ENCODE measurements around the gene FAM53A. TPM values are rescaled to one million over a fixed set of nuclear protein-coding genes. Genes with fewer than 3 reads are reported as not detected.

Gene FAM53A
- total and polyA plus RNA-seq, 2 donors: 0.63 to 2.9 TPM

GRCh38 chr4:1615786-1616556 lies 68.1 kb downstream of the FAM53A start:
- Histone ChIP-seq H3K4me1 (ENCODE audit: insufficient read depth) (no peaks in the 10 kb centered on the region), H3K36me3 (ENCODE audit: insufficient read depth) (no peaks in the 10 kb centered on the region), H3K4me3 (ENCODE audit: low read depth, low read length) (no peak overlapping the region), H3K27ac (ENCODE audit: low read depth) (no peak overlapping the region)
- 74% methylated on average over 22 of the region's 22 CpGs for WGBS
- DNase-seq (ENCODE audit: extremely low spot score): no peak

GRCh38 chr4:1614854-1615595 lies 69.1 kb downstream of the FAM53A start:
- DNase-seq (ENCODE audit: extremely low spot score): no peak
- H3K27ac ChIP-seq (ENCODE audit: low read depth): no peak overlapping the region

DNA sequence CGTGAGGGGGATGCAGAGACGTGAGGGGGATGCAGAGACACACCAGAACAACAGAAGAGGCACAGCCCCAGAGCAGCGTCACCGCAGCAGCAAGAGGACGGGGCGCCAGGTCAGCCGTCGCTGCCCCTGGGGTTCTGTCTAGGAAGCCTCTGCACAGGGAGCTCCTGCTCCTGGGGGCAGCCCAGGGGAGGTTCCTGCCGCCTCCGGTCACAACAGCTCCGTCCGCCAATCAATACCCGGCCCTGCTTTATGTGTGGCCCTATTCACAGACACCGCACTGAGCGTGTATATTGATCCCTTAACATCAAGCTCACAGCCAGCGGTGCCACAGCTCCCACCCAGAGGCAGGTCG lies 69.6 kb downstream of the FAM53A start:
- H3K36me3 ChIP-seq (ENCODE audit: insufficient read depth): no peaks in the 10 kb centered on the region
- H3K27ac ChIP-seq (ENCODE audit: low read depth): no peak overlapping the region
- no peak overlapping the region for H3K4me3 ChIP-seq (ENCODE audit: low read depth, low read length)
- no peaks in the 10 kb centered on the region for H3K4me1 ChIP-seq (ENCODE audit: insufficient read depth)
- DNase-seq (ENCODE audit: extremely low spot score): no peak
- 84% methylated on average over 17 of the region's 17 CpGs for WGBS

More at GRCh38 chr4:1614854-1615595, 69.1 kb downstream of the FAM53A start:
- no peaks in the 10 kb centered on the region for H3K36me3 ChIP-seq (ENCODE audit: insufficient read depth)
- H3K4me3 ChIP-seq (ENCODE audit: low read depth, low read length): no peak overlapping the region
- no peaks in the 10 kb centered on the region for H3K4me1 ChIP-seq (ENCODE audit: insufficient read depth)
- 81% methylated on average over 37 of the region's 37 CpGs for WGBS

- WGBS: 87% methylated on average over 17 of the region's 17 CpGs
These were observed 70.1 kb downstream of the FAM53A start for GRCh38 chr4:1614049-1614448.

DNA sequence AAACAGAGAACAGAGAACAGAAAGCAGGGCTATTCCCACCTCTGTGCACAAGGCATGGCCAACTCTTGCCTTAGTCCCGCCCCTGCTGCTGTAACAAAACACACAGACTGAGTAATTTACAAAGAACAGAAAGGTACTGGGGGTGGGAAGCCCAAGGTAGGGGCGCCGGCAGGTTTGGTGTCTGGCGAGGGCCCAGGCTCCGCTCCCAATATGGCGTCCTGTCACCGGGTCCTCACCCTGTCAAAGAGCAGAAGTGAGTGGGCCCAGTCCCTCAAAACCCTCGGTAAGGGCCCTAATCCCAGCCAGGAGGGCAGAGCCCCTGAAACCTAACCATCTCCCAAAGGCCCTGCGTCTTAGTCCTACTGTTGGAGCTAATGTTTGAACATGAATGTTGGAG lies 71.0 kb downstream of the FAM53A start:
- H3K27ac ChIP-seq (ENCODE audit: low read depth): no peak overlapping the region
- no peaks in the 10 kb centered on the region for H3K36me3 ChIP-seq (ENCODE audit: insufficient read depth)
- H3K4me3 ChIP-seq (ENCODE audit: low read depth, low read length): no peak overlapping the region
- WGBS: 86% methylated on average over 9 of the region's 9 CpGs
- H3K4me1 ChIP-seq (ENCODE audit: insufficient read depth): no peaks in the 10 kb centered on the region
- no peak for DNase-seq (ENCODE audit: extremely low spot score)

More at GRCh38 chr4:1614049-1614448, 70.1 kb downstream of the FAM53A start:
- Histone ChIP-seq H3K4me1 (ENCODE audit: insufficient read depth) (no peaks in the 10 kb centered on the region), H3K36me3 (ENCODE audit: insufficient read depth) (no peaks in the 10 kb centered on the region), H3K27ac (ENCODE audit: low read depth) (no peak overlapping the region), H3K4me3 (ENCODE audit: low read depth, low read length) (no peak overlapping the region)
- DNase-seq (ENCODE audit: extremely low spot score): no peak

DNA sequence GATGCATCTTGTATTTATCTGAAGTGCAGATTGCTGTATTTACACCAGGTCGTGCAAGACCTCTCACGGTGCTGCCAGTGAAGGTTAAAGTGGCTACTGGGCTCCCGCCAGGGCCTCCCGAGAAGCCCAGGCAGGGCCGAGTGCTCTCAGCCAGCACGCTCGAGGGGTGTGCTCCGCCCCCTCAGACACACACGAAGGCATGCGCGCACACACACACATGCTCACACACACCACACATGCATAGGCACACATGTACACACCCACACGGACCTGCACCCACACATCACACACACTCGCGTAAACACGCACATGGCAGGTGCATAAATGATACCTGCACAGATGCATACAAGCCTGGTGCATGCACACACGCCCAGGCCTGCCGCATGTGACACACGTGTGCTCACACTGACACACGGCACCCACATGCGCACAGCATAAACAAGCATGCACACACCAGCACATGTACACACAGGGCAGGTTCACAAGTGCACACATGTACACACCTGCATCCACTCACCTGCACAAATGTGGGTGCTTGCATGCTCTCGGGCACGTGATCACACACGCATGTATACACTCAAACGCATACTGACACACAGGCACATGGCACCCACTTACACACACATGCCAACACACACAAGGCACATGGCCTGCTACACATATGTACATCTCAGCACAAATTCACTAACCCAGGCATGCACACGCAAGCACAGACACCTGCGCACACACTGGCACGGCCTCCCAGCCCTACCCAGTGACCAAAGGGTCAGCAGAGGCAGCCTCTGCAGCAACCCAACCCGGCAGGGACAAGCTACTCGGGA lies 71.6 kb downstream of the FAM53A start:
- DNase-seq (ENCODE audit: extremely low spot score): no peak
- Histone ChIP-seq H3K36me3 (ENCODE audit: insufficient read depth) (no peaks in the 10 kb centered on the region), H3K27ac (ENCODE audit: low read depth) (no peak overlapping the region), H3K4me3 (ENCODE audit: low read depth, low read length) (no peak overlapping the region), H3K4me1 (ENCODE audit: insufficient read depth) (no peaks in the 10 kb centered on the region)
- WGBS: 80% methylated on average over 29 of the region's 29 CpGs

DNA sequence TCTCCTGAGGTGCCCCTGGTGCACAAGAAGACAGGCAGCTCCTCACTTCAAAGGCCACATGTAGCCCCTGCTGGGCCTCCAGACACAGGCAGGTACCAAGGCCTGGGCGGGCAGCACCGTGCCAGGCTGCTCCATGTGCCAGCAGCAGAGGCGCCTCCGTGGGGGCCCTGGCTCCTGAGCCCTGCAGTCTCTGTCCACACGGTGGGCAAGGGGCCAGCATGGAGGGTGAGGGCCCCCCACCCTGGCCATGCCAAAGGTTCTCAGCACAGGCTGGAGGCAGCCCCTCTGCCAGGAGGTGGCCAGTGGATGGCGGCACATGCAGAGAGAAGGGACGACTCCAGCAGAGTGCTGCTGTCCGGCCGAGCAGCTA lies 72.6 kb downstream of the FAM53A start:
- H3K4me3 ChIP-seq (ENCODE audit: low read depth, low read length): no peak overlapping the region
- WGBS: 77% methylated on average over 9 of the region's 9 CpGs
- no peaks in the 10 kb centered on the region for H3K36me3 ChIP-seq (ENCODE audit: insufficient read depth)
- DNase-seq (ENCODE audit: extremely low spot score): no peak
- no peaks in the 10 kb centered on the region for H3K4me1 ChIP-seq (ENCODE audit: insufficient read depth)
- H3K27ac ChIP-seq (ENCODE audit: low read depth): no peak overlapping the region

- no peak for DNase-seq (ENCODE audit: extremely low spot score)
- no peak overlapping the region for H3K4me3 ChIP-seq (ENCODE audit: low read depth, low read length)
- no peak overlapping the region for H3K27ac ChIP-seq (ENCODE audit: low read depth)
- H3K36me3 ChIP-seq (ENCODE audit: insufficient read depth): no peaks in the 10 kb centered on the region
- WGBS: 82% methylated on average over 21 of the region's 21 CpGs
- no peaks in the 10 kb centered on the region for H3K4me1 ChIP-seq (ENCODE audit: insufficient read depth)
These were observed 73.2 kb downstream of the FAM53A start for GRCh38 chr4:1610791-1611500.

DNA sequence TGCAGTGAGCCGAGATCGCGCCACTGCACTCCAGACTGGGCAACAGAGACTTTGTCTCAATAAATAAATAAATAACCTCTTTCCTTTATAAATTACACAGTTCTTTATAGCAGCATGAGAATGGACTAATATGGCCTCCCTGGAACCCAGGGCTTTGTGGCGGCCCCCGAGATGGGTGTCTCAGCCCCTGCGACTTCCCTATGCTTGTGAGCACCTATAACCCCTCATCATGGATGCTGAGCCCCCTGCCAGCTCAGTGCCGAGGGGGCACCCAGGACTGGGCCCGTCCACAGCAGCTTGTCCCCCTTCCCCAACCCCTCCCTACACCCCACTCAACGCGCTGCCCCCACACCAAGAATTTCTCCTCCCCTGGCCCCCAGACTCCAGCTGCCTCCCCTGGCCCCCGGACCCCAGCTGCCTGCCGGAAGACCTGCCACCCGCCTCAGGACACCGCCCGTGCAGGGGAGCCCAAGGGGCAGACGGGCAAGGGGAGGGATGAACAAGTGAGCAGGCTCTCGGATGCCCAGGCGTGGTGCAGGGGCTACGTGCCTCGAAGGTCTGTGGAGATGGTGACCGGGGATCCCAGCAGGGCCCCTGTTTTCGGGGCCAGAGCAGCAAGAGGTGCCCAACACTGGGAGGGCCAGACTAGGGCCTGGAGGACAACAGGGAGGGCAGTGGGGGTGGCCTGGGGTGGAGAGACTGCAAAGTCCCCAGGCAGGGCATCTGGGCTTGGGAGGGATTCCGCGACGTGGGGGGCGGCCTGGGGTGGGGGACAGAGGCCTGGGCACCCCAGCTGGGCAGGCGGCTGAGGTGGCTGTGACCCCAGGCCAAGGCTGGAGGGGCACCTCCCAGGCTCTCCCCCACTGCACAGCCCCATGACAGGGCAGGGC lies 74.0 kb downstream of the FAM53A start:
- Histone ChIP-seq H3K36me3 (ENCODE audit: insufficient read depth) (no peaks in the 10 kb centered on the region), H3K4me1 (ENCODE audit: insufficient read depth) (no peaks in the 10 kb centered on the region), H3K27ac (ENCODE audit: low read depth) (no peak overlapping the region), H3K4me3 (ENCODE audit: low read depth, low read length) (no peak overlapping the region)
- no peak for DNase-seq (ENCODE audit: extremely low spot score)
- 91% methylated on average over 27 of the region's 27 CpGs for WGBS

- Histone ChIP-seq H3K36me3 (ENCODE audit: insufficient read depth) (no peaks in the 10 kb centered on the region), H3K27ac (ENCODE audit: low read depth) (no peak overlapping the region), H3K4me1 (ENCODE audit: insufficient read depth) (no peaks in the 10 kb centered on the region), H3K4me3 (ENCODE audit: low read depth, low read length) (no peak overlapping the region)
- 66% methylated on average over 17 of the region's 17 CpGs for WGBS
- no peak for DNase-seq (ENCODE audit: extremely low spot score)
These were observed 75.2 kb downstream of the FAM53A start for GRCh38 chr4:1608821-1609500.

DNA sequence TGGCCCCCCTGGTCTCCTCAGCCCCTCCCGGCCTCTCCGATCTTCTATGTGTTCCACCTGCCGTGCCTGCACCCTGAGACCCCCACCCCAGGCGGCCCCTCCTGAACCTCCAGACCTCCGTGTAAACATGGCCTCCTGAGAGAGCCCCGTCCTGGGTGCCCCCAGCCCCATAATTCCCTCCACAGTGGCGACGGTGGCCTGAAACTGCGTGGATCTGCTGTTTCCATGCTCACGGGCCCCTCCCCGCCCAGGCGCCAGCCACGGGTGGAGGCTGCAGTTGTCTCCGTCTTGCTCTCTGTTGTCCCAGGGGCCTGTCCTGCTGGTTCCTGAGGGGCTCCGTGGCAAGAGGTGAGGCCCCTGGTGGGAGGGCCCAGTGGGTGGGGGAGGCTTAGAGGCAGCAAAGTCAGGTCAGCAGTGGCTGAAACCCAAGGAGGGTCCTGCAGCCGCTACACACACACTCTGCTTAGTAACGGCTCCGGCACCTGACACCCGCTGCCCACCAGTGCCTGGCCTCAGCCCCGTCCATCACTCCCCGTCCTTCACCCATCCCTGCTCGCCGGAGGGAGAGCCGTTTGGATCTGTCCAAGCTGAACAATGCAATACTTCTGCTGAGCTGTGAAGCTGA lies 75.8 kb downstream of the FAM53A start:
- DNase-seq (ENCODE audit: extremely low spot score): no peak
- 72% methylated on average over 24 of the region's 24 CpGs for WGBS
- H3K36me3 ChIP-seq (ENCODE audit: insufficient read depth): no peaks in the 10 kb centered on the region
- no peak overlapping the region for H3K4me3 ChIP-seq (ENCODE audit: low read depth, low read length)
- H3K27ac ChIP-seq (ENCODE audit: low read depth): no peak overlapping the region
- no peaks in the 10 kb centered on the region for H3K4me1 ChIP-seq (ENCODE audit: insufficient read depth)
